CD4-positive, alpha-beta T cell treated with Interleukin-21 for 1 hour (primary cell): ENCODE measurements around the gene SLIT3.

Source experiments
- DNase-seq: peaks from one replicate; pipeline ENCODE4 v3.0.0-alpha.2; 2020

The SLIT3 gene

DNA sequence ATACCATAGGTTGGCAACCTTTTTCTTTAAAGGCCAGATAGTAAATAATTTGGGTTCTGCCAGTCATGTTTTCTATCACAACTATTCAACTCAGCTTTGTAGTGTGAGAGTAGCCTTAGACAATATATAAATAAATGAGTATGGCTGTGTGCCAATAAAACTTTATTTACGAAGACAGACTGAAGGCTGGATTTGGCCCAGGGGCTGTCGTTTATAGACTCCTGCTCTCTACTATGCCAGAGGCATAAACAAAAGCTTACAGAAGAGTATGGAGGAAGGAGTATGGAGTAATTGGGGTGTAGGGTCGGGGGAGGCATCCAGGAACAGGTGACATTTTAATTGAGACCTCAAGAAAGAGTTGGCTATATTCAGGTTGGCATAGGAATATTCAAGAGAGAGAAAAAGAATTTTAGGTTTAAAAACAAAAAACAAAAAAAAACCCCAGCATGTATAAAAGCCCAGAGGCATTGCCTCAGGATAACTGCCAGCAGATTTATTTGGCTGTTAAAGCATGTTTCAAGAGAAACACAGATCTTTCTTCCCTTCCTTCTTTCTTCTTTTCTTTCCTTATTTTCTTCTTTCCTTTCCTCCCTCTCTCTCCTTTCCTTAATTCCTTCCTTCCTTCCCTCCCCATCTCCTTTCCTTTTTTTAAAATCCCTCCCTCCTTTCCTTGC lies 39.9 kb downstream of the SLIT3 start:
- DNase-seq = no peak

- no peak for DNase-seq
Measured at GRCh38 chr5:169258372-169259000, 42.5 kb downstream of the SLIT3 start.

DNA sequence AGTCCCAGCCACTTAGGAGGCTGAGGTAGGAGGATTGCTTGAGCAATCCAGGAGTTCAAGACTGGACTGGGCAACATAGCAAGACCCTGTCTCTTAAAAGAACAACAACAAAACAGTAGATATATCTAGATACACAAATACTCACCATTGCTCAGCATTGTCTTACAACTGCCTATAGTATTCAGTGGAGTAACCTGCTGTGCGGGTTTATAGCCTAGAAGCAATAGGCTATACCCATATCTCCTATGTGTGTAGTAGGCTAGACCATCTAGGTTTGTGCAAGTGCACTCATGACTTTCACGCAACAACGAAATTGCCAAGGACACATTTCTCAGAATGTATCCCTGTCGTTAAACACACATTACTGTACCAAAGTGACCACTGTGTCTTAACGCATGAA lies 44.7 kb downstream of the SLIT3 start:
- no peak for DNase-seq

DNA sequence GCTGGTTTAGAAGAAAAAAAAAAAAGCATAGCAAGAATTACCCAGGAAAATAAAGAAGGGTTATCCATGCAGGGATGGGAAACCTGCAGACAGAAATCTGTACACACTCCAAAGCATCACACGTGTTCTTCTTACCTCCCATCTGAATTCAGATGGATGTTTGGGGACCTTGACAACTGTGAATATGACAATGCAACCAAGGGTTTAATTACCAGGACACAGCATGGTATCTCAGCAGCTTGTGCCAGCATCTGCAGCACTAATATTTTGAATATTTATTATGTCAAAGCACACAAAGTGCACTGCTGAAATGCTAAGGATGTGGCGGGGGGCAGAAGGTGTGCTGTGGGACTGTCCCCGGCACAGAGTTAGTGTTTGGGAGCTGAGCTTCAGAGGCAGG lies 47.9 kb downstream of the SLIT3 start:
- DNase-seq = no peak

DNA sequence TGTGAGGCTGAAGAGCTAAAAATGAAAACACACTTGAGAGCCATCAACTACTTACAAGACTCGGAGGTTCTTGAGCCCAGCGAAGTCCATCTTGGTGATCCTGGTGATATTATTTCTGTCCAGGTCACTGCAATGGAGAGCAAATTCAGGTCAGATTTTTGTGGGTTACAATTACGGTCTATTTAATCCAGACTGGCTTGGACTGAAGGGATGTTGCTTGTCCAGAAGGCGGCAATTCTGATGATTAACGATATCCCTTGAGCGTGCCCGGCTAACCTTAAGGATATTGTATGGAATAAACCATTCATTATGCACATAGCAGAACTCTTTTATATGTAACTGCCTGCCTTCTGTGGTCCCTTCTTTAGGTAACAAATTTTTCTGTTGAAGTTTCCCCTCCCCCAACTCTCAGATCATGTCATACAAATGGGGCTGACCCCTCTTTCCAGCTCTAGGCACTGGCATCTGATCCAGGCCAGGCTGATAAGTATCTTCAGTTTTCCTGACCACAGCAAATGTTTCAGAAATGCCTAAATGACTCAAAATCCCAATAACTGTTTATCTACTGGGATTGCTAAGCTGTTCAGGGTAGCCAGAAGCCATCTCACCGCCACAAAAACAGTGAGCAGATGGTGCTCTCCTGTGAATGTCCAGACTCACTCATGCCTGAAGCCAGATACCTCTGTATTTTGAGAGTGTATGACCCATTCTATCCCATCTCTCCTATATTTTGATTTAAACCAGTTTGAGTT lies 49.4 kb downstream of the SLIT3 start:
- no peak for DNase-seq

DNA sequence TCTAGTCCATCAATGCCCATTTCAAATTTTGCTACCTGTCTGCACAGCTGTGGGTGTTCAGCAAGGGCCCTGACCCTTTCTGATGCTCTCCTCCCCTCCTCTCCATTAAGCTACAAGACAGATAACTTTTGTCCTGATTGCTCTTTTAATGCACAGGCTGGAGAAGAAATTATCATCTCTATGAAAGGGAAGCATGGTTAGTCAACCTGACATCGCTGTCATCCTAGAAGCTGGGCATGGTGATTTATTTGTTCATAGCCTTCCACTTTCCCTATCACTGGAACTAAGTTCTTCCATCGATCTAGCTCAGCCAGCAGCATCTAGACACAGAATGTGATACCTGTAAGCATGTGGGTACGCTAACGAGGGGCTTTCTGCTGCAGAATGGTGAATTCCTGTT lies 50.1 kb downstream of the SLIT3 start:
- DNase-seq = no peak

GRCh38 chr5:169248996-169249395 lies 51.9 kb downstream of the SLIT3 start:
- DNase-seq = no peak

- DNase-seq = no peak
Measured at GRCh38 chr5:169248550-169248949, 52.4 kb downstream of the SLIT3 start.

DNA sequence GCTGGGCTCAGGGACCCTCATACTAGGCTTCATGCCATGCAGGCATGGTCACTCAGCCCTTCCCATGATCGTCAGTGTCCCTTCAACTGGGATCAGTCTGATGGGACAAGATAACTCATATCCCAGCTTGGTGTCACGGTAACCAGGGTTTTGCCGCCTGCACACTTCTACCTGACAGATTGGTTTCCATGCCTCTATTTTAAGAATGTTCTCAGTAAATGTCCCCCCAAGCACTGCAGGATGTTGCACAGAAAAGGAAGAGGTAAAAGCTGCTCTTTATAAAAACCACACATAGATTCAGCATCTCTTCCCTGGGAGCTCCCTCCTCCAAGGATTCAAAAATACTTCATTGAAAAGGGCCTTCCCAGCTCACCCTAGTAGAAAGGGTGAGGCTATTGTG lies 56.1 kb downstream of the SLIT3 start:
- DNase-seq = no peak

GRCh38 chr5:169243651-169244422 lies 57.1 kb downstream of the SLIT3 start:
- no peak for DNase-seq

DNA sequence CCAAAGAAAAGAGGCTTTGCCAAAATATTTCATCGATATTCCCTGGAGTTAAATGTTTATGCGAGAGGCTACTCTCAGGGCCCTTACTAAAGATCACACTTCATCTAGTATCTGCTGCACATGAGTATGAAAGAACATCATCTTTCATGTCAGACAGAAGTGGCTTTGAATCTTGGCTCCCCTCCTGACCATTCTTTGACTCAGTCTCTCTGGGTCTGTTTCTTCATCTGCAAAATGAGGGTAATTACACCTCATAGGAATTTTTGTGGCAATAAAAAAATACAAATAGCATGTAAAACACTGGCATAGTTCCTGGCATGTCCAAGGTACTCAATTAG lies 58.1 kb downstream of the SLIT3 start:
- DNase-seq = no peak

- no peak for DNase-seq
Measured at GRCh38 chr5:169242175-169242848, 58.6 kb downstream of the SLIT3 start.

GRCh38 chr5:169229342-169229892 lies 71.5 kb downstream of the SLIT3 start:
- no peak for DNase-seq

GRCh38 chr5:169226895-169227294 lies 74.0 kb downstream of the SLIT3 start:
- DNase-seq = no peak

GRCh38 chr5:169225830-169226356 lies 75.0 kb downstream of the SLIT3 start:
- no peak for DNase-seq

GRCh38 chr5:169223595-169223953 lies 77.4 kb downstream of the SLIT3 start:
- DNase-seq = no peak

- DNase-seq = no peak
Measured at GRCh38 chr5:169222934-169223594, 77.9 kb downstream of the SLIT3 start.

- no peak for DNase-seq
Measured at GRCh38 chr5:169221519-169221918, 79.4 kb downstream of the SLIT3 start.

- DNase-seq = no peak
Measured at GRCh38 chr5:169219961-169220360, 81.0 kb downstream of the SLIT3 start.

- DNase-seq = no peak
Measured at GRCh38 chr5:169219351-169219750, 81.6 kb downstream of the SLIT3 start.

- no peak for DNase-seq
Measured at GRCh38 chr5:169218861-169219260, 82.1 kb downstream of the SLIT3 start.

DNA sequence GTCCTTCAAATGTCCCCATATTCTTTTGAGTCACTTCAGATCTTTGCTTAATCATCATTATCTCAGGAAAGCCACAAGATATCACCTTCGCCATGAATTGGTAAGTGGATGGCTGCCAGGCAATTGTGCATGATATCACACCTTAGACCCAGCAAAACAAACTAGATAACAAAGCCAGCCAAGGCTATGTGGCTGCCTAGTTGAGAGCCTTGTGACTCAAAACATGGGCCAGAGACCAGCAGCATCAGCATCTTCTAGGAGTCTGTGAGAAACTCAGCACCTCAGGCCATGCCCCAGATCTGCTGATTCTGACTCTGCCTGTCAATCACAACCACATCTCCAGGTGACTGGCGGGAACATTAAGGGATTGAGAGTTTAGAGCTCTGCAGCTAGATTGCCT lies 82.8 kb downstream of the SLIT3 start:
- DNase-seq = no peak
